Activated B cell treated with CpG ODN at 0.5 μM for 24 hours (primary cell): ENCODE measurements around the gene NDEL1. TPM values are rescaled to one million over a fixed set of nuclear protein-coding genes. Genes with fewer than 3 reads are reported as not detected.

Experiments used
- ATAC-seq: fragments of 200-7000 bp; cut with Tn5 transposase; one replicate; pipeline ENCODE4 v1.10.0; 2021; ENCODE audit warnings: low read depth, mild to moderate bottlenecking, moderate library complexity
- CTCF ChIA-PET: fragments of 350-600 bp; sonication (Branson Sonifier 250); formaldehyde crosslinking; loops from one replicate; lab custom pipeline; 2021; ENCODE audit warnings: antibody characterized with exemption; lab: Charles Lee
- POLR2A ChIA-PET: fragments of 350-600 bp; sonication (Branson Sonifier 250); formaldehyde crosslinking; loops from one replicate; lab custom pipeline; 2021; ENCODE audit warnings: antibody characterized with exemption; lab: Charles Lee
- DNase-seq: peaks from one replicate; pipeline ENCODE4 v3.0.0; 2022
- H3K27ac Mint-ChIP-seq: one replicate; pipeline ENCODE4 v1.8.0; 2020; ENCODE audit warnings: mixed read lengths
- H3K27me3 Mint-ChIP-seq: one replicate; pipeline ENCODE4 v1.8.0; 2021; ENCODE audit warnings: mixed read lengths
- H3K36me3 Mint-ChIP-seq: one replicate; pipeline ENCODE4 v1.8.0; 2021; ENCODE audit warnings: low read depth, mixed read lengths
- H3K4me1 Mint-ChIP-seq: one replicate; pipeline ENCODE4 v1.8.0; 2021; ENCODE audit warnings: mixed read lengths
- H3K4me3 Mint-ChIP-seq: one replicate; pipeline ENCODE4 v1.8.0; 2020; ENCODE audit warnings: mild to moderate bottlenecking, mixed read lengths
- H3K9me3 Mint-ChIP-seq: one replicate; pipeline ENCODE4 v1.8.0; 2020; ENCODE audit warnings: mixed read lengths
- CTCF ChIP-seq: fragments of 200-600 bp; IDR thresholded peaks from one replicate; pipeline ENCODE4 v1.8.0; 2022; ENCODE audit warnings: antibody characterized with exemption, mild to moderate bottlenecking
- intact Hi-C: fragments of 100-400 bp; cut with micrococcal nuclease; formaldehyde crosslinking; loops from one replicate; pipeline ENCODE4 v1.15.1; 2024
- total RNA-seq: library from RNA; stranded (reverse); gene quantifications from 2 replicates; pipeline ENCODE4 v1.2.3, GENCODE V29; 2022

NDEL1 gene
- total RNA-seq, 1 donor from 2014 or later: 82.6 TPM

GRCh38 chr17:8398980-8399379, 36.7 kb upstream of the NDEL1 start:
- intact Hi-C loops: no loop called here
- TF ChIP-seq CTCF: no peak
- Mint-ChIP-seq H3K4me3 (no peak overlapping the region), H3K9me3 (no peaks in the 10 kb centered on the region), H3K36me3 (no peaks in the 10 kb centered on the region), H3K27me3 (peaks cover 39% of the 10 kb centered on the region), H3K27ac (no peak overlapping the region), H3K4me1 (peaks cover 2% of the 10 kb centered on the region)
- CTCF ChIA-PET: no interaction called here
- ATAC-seq: no peak
- POLR2A ChIA-PET: no interaction called here
- DNase-seq: no peak

GRCh38 chr17:8401107-8401506, 34.6 kb upstream of the NDEL1 start:
- H3K4me3 Mint-ChIP-seq: no peak overlapping the region
- H3K4me1 Mint-ChIP-seq: no peaks in the 10 kb centered on the region
- no peak overlapping the region for H3K27ac Mint-ChIP-seq
- H3K36me3 Mint-ChIP-seq: no peaks in the 10 kb centered on the region
- POLR2A ChIA-PET: no interaction called here
- no peaks in the 10 kb centered on the region for H3K9me3 Mint-ChIP-seq
- CTCF ChIA-PET: no interaction called here
- TF ChIP-seq CTCF: no peak
- H3K27me3 Mint-ChIP-seq: peaks cover 38% of the 10 kb centered on the region
- no peak for ATAC-seq
- intact Hi-C loops: no loop called here
- no peak for DNase-seq

- peaks cover 31% of the 10 kb centered on the region for H3K27me3 Mint-ChIP-seq
- no peaks in the 10 kb centered on the region for H3K4me1 Mint-ChIP-seq
- TF ChIP-seq CTCF: no peak
- intact Hi-C loops: no loop called here
- CTCF ChIA-PET: no interaction called here
- POLR2A ChIA-PET: no interaction called here
- H3K36me3 Mint-ChIP-seq: no peaks in the 10 kb centered on the region
- no peak overlapping the region for H3K27ac Mint-ChIP-seq
- no peak overlapping the region for H3K4me3 Mint-ChIP-seq
- no peaks in the 10 kb centered on the region for H3K9me3 Mint-ChIP-seq
- ATAC-seq: no peak
- no peak for DNase-seq
Observed at GRCh38 chr17:8402921-8403536, 32.7 kb upstream of the NDEL1 start.

GRCh38 chr17:8405499-8406016, 30.1 kb upstream of the NDEL1 start:
- H3K27me3 Mint-ChIP-seq: peaks cover 24% of the 10 kb centered on the region
- POLR2A ChIA-PET: no interaction called here
- peaks cover 4% of the 10 kb centered on the region for H3K4me1 Mint-ChIP-seq

GRCh38 chr17:8406174-8406573, 29.5 kb upstream of the NDEL1 start:
- Mint-ChIP-seq H3K4me1 (peaks cover 4% of the 10 kb centered on the region), H3K27me3 (peaks cover 20% of the 10 kb centered on the region), H3K9me3 (no peaks in the 10 kb centered on the region), H3K27ac (no peak overlapping the region), H3K36me3 (no peaks in the 10 kb centered on the region), H3K4me3 (no peak overlapping the region)
- CTCF ChIA-PET: no interaction called here
- DNase-seq (no peak), ATAC-seq (no peak)
- no peak for TF ChIP-seq CTCF
- intact Hi-C loops: no loop called here
- POLR2A ChIA-PET: no interaction called here

More at GRCh38 chr17:8405499-8406016, 30.1 kb upstream of the NDEL1 start:
- ATAC-seq (no peak), DNase-seq (no peak)
- CTCF ChIA-PET: no interaction called here
- Mint-ChIP-seq H3K9me3 (no peaks in the 10 kb centered on the region), H3K4me3 (no peak overlapping the region), H3K36me3 (no peaks in the 10 kb centered on the region), H3K27ac (no peak overlapping the region)
- intact Hi-C loops: no loop called here
- no peak for TF ChIP-seq CTCF
